ES-I3 (cell line): ENCODE results near the gene POU1F1.
"Not testable (repeated sequence)": the region's sequence is repeated elsewhere in the genome, so short reads cannot be mapped to it uniquely, and the experiment has no call there.

Source experiments
- H3K36me3 ChIP-seq: 2 replicates; pipeline ENCODE4 v1.6.1; 2013; ENCODE audit warnings: mild to moderate bottlenecking, low read length, control low read depth, moderate library complexity; ENCODE audit not compliant: insufficient read depth
- H3K4me1 ChIP-seq: 2 replicates; pipeline ENCODE4 v1.6.1; 2013; ENCODE audit warnings: mild to moderate bottlenecking, control low read depth, low read length; ENCODE audit not compliant: insufficient read depth
- H3K9ac ChIP-seq: 2 replicates; pipeline ENCODE4 v1.6.1; 2013; ENCODE audit warnings: low read depth, mild to moderate bottlenecking, low read length, moderate library complexity
- H3K9me3 ChIP-seq: 2 replicates; pipeline ENCODE4 v1.6.1; 2013; ENCODE audit warnings: mild to moderate bottlenecking, low read length, moderate library complexity; ENCODE audit not compliant: control insufficient read depth, insufficient read depth

Gene POU1F1

GRCh38 chr3:87276484-87276883, at the start of gene POU1F1:
POU1F1 (minus strand) TSS chr3:87276584; CDS start chr3:87276462, 122 bp downstream.
- Histone ChIP-seq H3K9me3 (no peaks in the 10 kb centered on the region), H3K36me3 (no peaks in the 10 kb centered on the region), H3K9ac (no peak within 1 kb of the TSS), H3K4me1 (no peaks in the 10 kb centered on the region)

DNA sequence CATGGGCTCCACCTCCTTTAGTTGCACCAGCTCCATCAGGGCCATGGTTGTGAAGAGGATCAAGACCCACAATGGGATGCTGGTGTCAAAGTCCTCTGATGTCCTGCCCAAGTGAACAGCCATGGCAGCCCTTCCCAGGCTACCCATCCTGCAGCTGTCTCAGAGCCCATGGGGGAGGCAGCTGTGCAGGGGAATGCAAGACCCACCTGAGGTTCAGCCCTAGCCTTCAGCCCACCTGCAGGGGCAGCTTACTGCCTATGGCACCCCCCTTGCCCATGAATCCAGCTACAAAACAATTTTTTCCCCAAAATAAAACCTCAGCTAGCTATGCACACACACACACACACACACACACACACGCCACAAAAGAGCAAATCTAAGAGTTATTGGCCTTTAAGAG, 48.2 kb upstream of the POU1F1 start:
- no peaks in the 10 kb centered on the region for H3K4me1 ChIP-seq
- H3K9ac ChIP-seq, result no peak overlapping the region
- no peaks in the 10 kb centered on the region for H3K9me3 ChIP-seq
- H3K36me3 ChIP-seq, result no peaks in the 10 kb centered on the region

DNA sequence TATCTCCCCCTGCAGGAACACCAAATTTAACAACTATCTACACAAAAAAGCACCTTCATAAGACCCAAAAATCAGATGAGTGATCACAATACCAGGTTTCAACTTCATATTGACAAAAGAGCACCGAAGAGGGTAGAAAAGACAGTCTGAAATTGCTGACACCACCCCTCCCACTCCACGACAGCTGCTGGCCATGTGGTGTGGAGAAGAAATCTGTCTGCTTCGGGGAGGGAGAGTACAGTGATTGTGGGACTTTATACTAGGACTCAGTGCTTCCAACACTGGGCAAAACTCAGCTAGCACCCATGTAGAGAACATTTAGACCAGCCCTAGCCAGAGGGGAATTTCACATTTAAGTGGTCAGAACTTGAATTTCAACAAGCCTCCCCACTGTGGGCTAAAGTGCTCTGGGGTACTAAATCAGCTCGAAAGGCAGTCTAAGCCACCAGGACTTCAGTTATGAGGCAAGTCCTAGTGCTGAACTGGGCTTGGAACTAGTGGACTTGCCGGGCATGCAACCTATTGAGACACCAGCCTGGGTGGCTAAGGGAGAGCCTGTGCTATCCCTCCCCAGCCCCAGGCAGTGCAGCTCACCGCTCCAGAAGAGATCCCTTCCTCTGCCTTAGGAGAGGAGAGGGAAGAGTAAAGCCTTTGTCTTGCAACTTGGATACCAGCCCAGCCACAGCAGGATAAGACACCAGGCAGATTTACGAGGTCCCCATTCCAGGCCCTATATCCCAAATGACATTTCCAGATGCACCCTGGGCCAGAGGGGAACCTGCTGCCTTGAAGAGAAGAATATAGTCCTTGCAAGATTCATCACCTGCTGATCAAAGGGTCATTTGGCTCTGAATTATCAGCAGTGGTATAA, 44.6 kb upstream of the POU1F1 start:
- H3K36me3 ChIP-seq, result no peaks in the 10 kb centered on the region
- no peaks in the 10 kb centered on the region for H3K4me1 ChIP-seq
- H3K9ac ChIP-seq, result no peak overlapping the region

DNA sequence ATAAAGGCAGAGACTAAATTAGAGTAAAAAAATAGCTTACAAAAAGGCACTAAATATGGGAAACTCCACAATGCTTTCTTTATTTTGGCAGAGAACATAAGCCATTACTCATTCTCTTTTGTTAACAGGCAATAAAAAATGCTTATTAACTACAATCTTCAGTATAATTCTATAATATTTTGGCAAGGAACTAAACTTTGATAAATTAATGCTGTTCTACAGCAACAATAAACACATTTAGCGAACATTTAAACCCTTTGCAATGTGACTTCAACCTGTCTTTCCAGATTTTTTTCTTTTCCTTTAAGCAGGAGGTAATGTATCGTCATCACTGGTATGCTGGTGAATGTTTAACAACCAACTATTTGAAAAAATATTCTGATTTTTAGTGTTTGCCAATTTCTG, 42.2 kb upstream of the POU1F1 start:
- Histone ChIP-seq H3K36me3 (no peaks in the 10 kb centered on the region), H3K9me3 (no peaks in the 10 kb centered on the region), H3K4me1 (no peaks in the 10 kb centered on the region), H3K9ac (no peak overlapping the region)

More for the DNA sequence above, 44.6 kb upstream of the POU1F1 start:
- no peaks in the 10 kb centered on the region for H3K9me3 ChIP-seq

DNA sequence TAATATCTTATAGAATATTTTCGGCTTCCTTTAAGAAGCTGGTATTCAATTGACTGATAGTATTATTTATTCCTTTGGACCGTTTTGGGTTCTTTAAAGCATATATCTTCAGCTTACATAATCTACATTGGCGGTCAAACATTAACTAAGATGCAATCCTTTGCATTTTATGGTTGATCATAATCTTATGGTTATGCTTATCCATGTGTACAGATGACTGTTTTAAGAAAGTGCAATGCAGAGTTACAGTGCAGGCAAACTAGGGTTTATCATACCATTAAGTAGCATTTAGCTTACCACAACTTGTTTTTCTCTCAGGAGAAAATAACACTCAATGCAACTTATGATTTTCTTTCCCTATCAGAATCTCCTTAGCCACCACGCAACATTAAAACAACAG, 41.4 kb upstream of the POU1F1 start:
- Histone ChIP-seq H3K4me1 (no peaks in the 10 kb centered on the region), H3K36me3 (no peaks in the 10 kb centered on the region), H3K9ac (no peak overlapping the region), H3K9me3 (no peaks in the 10 kb centered on the region)

- no peak overlapping the region for H3K9ac ChIP-seq
- no peaks in the 10 kb centered on the region for H3K9me3 ChIP-seq
- H3K36me3 ChIP-seq, result no peaks in the 10 kb centered on the region
- H3K4me1 ChIP-seq, result no peaks in the 10 kb centered on the region; the same call in 1 of the 2 replicates
Observed at GRCh38 chr3:87313641-87314040, 37.3 kb upstream of the POU1F1 start.

DNA sequence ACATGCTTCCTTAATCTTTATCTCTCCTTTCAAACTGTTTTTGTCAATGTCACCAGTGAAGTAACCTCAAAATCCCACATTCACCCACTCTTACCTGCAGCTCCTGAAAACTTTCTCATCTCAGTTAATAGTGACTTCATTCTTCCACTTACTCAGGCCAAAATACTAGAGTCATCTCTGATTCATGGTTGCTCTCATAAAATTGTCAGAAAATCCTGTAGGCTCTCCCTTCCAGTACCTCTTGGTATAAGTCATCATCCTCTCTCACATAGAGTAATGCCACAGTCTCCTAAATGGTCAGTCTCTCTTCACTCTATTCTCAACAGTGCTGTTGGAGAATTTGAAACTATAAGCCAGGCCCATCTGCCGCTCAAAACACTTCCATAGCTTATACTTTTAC, 34.9 kb upstream of the POU1F1 start:
- no peaks in the 10 kb centered on the region for H3K9me3 ChIP-seq
- H3K36me3 ChIP-seq, result no peaks in the 10 kb centered on the region
- H3K4me1 ChIP-seq, result no peaks in the 10 kb centered on the region; the same call in 1 of the 2 replicates
- H3K9ac ChIP-seq, result no peak overlapping the region

DNA sequence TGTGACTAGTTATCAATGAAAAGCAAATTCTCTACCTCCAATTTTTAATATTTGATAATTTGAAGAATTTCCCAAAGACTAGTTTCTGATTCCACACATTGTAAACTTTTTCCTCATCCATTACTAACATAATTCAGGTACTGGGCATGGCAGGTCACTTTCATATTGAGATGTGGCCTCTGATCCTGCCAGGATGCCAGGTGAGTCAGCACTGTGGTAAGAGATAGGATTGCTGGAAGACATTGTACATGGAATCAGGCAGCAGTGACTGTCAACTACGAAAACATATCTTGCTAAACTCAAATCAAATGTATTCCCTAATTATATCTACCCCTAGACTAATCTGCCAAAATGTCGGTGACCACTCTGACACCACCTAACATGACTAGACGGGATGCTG, 33.2 kb upstream of the POU1F1 start:
- no peak overlapping the region for H3K9ac ChIP-seq

GRCh38 chr3:87307805-87308204, 31.4 kb upstream of the POU1F1 start:
- H3K9me3 ChIP-seq, result no peaks in the 10 kb centered on the region
- H3K9ac ChIP-seq, result no peak overlapping the region

More for the DNA sequence above, 33.2 kb upstream of the POU1F1 start:
- H3K4me1 ChIP-seq, result no peaks in the 10 kb centered on the region; the same call in 1 of the 2 replicates
- H3K36me3 ChIP-seq, result no peaks in the 10 kb centered on the region
- H3K9me3 ChIP-seq, result no peaks in the 10 kb centered on the region

GRCh38 chr3:87305517-87305916, 29.1 kb upstream of the POU1F1 start:
- no peak overlapping the region for H3K9ac ChIP-seq

More at GRCh38 chr3:87307805-87308204, 31.4 kb upstream of the POU1F1 start:
- no peaks in the 10 kb centered on the region; the same call in 1 of the 2 replicates for H3K4me1 ChIP-seq
- no peaks in the 10 kb centered on the region for H3K36me3 ChIP-seq

DNA sequence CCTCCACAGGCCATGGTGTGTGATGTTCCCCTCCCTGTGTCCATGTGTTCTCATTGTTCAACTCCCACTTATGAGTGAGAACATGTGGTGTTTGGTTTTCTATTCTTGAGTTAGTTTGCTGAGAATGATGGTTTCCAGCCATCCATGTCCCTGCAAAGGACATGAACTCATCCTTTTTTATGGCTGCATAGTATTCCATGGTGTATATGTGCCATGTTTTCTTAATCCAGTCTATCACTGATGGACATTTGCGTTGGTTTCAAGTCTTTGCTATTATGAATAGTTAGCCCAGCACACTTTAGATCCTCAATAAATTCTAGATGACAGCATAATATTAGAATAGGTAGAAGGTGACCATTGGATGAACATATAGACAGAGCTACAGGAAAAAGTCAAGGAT, 28.6 kb upstream of the POU1F1 start:
- H3K4me1 ChIP-seq, H3K9ac ChIP-seq, H3K36me3 ChIP-seq, H3K9me3 ChIP-seq: not testable (repeated sequence)

More at GRCh38 chr3:87305517-87305916, 29.1 kb upstream of the POU1F1 start:
- no peaks in the 10 kb centered on the region for H3K9me3 ChIP-seq
- no peaks in the 10 kb centered on the region; the same call in 1 of the 2 replicates for H3K4me1 ChIP-seq
- H3K36me3 ChIP-seq, result no peaks in the 10 kb centered on the region

DNA sequence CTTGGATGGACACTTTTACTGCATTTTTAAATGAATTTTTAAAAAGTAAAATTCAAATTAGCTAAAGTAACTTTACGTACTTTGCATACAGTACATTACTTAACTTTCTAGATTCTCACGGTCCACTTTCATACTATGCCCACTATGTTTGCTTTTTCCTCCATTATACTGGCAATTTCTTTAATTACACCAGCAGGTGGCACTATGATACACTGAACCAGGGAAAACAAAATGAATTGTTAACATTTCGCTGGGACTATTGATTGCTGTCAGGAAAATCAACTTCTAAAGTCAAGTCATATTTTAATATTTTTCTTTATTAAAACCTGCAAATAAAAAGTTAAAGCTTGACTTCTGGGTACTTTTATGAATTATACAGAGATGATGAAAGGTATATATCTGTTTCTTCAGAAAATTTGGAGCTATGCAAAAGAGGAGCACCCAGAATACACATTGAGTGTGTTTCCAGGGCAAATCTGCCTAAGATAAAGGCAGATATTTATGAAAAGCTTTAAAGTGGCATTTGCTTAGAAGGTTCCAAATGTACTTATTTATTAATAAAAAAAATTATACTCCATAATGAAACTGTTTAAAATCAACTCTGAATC, 21.8 kb upstream of the POU1F1 start:
- no peak overlapping the region for H3K9ac ChIP-seq
- no peaks in the 10 kb centered on the region for H3K9me3 ChIP-seq
- no peaks in the 10 kb centered on the region for H3K4me1 ChIP-seq
- H3K36me3 ChIP-seq, result no peaks in the 10 kb centered on the region

- Histone ChIP-seq H3K36me3 (no peaks in the 10 kb centered on the region), H3K9me3 (no peaks in the 10 kb centered on the region), H3K4me1 (no peaks in the 10 kb centered on the region), H3K9ac (no peak overlapping the region)
Observed at GRCh38 chr3:87288446-87288845, 12.1 kb upstream of the POU1F1 start.

- H3K36me3 ChIP-seq, result no peaks in the 10 kb centered on the region
- H3K4me1 ChIP-seq, result no peaks in the 10 kb centered on the region
- no peak overlapping the region for H3K9ac ChIP-seq
- H3K9me3 ChIP-seq, result no peaks in the 10 kb centered on the region
Observed at GRCh38 chr3:87287011-87287410, 10.6 kb upstream of the POU1F1 start.
